ENCODE measurements around the gene VAMP4. TPM values are rescaled to one million over a fixed set of nuclear protein-coding genes. Genes with fewer than 3 reads are reported as not detected.
"Not testable (repeated sequence)": the region's sequence is repeated elsewhere in the genome, so short reads cannot be mapped to it uniquely, and the experiment has no call there.

VAMP4 gene
- total RNA-seq, 1 donor from 2014 or later = 3.6 TPM

DNA sequence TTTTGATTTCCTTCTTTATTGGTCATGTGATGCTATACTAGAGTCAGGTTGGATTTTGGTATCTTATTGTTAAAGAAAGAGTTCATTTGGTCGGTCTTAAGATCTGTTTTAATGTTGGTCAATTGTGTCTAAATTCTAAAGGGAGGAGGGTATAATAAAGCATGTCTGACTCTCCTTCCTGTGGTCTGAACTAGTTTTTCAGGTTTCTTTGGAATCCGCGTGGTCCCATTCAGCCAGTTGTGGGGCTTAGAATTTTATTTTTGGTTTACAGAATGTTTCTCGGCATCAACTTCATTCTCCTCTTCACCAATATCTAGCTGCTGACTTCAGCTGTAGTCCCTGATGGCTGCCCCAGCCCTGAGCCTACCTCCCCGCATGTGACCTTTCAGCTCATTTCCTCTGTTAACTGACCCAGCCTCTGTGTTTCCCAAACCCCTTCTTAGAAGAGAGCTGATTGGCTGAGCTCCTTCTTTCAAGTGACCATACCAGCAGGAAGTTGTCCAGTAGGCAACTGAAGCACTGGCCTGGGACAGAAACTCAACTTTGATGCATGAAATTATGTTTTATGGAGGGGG lies 80.7 kb downstream of the VAMP4 start:
- intact Hi-C loops (cut with DNase I) = no loop called here
- H3K27ac ChIP-seq = no peak overlapping the region

GRCh38 chr1:171656206-171656605 lies 85.7 kb downstream of the VAMP4 start:
- Histone ChIP-seq H3K4me1 (peaks cover 8 to 36% of the 10 kb centered on the region in 2 donors), H3K27ac (peak overlapping the region; percentile 87 to 96)
- H3K4me3 ChIP-seq; H3K27me3 ChIP-seq; H3K36me3 ChIP-seq; H3K9me3 ChIP-seq; intact Hi-C loops (cut with DNase I); DNase-seq (ENCODE audit: low spot score in 2 of 2): not testable (repeated sequence)

More for the DNA sequence above, 80.7 kb downstream of the VAMP4 start:
- no peaks in the 10 kb centered on the region for H3K36me3 ChIP-seq
- no peaks in the 10 kb centered on the region for H3K27me3 ChIP-seq
- H3K9me3 ChIP-seq = no peaks in the 10 kb centered on the region
- peaks cover 0 to 2% of the 10 kb centered on the region in 2 donors for H3K4me1 ChIP-seq
- no peak overlapping the region for H3K4me3 ChIP-seq
- DNase-seq (ENCODE audit: low spot score in 2 of 2) = no peak
- TF ChIP-seq CTCF (IDR thresholded peaks at IDR 0.05) = no peak

DNA sequence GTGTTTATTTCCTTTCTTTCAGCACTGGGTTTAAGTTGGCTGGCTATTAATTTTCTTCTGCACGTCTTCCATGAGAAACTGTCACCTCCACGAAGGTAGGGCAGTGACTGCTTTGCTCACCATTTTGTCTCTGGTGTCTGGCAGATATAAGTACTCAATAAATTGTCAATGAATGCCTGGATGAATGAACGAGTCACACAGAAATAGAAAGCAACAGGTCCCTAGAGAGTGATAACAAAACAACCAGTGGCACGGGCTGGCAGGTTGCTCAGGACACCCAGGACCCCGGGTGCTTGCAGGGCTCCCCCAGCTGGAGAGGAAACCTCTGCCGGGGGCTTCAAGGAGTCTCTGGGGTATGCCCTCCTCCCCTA lies 86.1 kb downstream of the VAMP4 start:
- H3K4me3 ChIP-seq = no peak overlapping the region
- no peaks in the 10 kb centered on the region for H3K9me3 ChIP-seq
- intact Hi-C loops (cut with DNase I) = loop anchor here (1.0 to 2.0 kb wide), 2 partner anchors 9 to 125 kb away; partner anchors contain the start of gene METTL13
- DNase-seq (ENCODE audit: low spot score in 2 of 2) = no peak
- H3K4me1 ChIP-seq = peaks cover 8 to 36% of the 10 kb centered on the region in 2 donors
- H3K27me3 ChIP-seq = no peaks in the 10 kb centered on the region
- no peaks in the 10 kb centered on the region for H3K36me3 ChIP-seq
- TF ChIP-seq CTCF (IDR thresholded peaks at IDR 0.05) = no peak
- H3K27ac ChIP-seq = peak overlapping the region; percentile 87 to 96

DNA sequence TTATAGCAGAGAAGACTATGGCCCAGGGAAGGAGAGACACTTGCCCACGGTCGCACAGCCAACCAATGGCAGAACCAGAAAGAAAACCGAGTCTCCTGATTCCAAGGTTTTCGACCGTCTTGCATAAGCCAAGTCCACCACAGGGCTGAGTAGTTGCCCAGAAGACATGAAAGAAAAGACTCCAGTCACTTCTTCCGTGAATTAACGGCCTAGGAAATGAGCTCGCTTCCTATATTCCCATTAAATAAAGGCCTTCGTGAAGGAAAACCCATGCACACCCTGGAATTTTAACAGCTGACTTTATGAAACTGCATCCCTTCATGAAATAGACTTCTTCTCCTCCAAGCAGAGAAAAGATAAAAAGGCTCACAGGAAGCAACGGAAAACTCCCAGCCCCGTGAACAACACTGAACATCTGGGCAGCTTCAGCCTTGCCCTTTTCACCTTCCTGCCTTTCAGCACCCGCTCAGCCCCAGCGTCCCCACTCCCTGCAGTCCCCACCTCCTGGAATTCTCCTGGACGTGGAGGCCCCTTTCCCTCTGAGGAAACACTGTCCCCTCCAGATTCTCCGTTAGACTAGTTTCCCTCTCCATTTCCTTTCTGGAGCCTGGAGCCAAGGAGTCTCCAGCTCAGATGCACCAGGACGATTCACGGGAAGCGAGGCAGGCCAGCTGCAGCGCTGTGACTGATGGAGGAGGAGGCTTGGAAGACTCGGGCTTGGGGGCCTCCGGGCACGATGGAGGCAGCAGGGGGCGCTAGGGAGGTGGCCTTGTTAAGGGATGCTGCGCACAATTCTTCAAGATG lies 86.7 kb downstream of the VAMP4 start:
- Histone ChIP-seq H3K4me1 (peaks cover 8 to 36% of the 10 kb centered on the region in 2 donors), H3K27ac (peak overlapping the region; percentile 87 to 96), H3K27me3 (no peaks in the 10 kb centered on the region), H3K4me3 (peak overlapping the region in 1 of 2 donors; percentile 32), H3K36me3 (no peaks in the 10 kb centered on the region), H3K9me3 (no peaks in the 10 kb centered on the region)
- intact Hi-C loops (cut with DNase I) = loop anchor here (1.0 to 5.0 kb wide), 3 partner anchors 9 to 187 kb away; partner anchors contain the start of genes DNM3 and METTL13
- peak in 2 of 3 experiments; percentile 45 to 47 for TF ChIP-seq CTCF (IDR thresholded peaks at IDR 0.05)
- DNase-seq (ENCODE audit: low spot score in 2 of 2) = peak in 1 of 2 donors; percentile 78

DNA sequence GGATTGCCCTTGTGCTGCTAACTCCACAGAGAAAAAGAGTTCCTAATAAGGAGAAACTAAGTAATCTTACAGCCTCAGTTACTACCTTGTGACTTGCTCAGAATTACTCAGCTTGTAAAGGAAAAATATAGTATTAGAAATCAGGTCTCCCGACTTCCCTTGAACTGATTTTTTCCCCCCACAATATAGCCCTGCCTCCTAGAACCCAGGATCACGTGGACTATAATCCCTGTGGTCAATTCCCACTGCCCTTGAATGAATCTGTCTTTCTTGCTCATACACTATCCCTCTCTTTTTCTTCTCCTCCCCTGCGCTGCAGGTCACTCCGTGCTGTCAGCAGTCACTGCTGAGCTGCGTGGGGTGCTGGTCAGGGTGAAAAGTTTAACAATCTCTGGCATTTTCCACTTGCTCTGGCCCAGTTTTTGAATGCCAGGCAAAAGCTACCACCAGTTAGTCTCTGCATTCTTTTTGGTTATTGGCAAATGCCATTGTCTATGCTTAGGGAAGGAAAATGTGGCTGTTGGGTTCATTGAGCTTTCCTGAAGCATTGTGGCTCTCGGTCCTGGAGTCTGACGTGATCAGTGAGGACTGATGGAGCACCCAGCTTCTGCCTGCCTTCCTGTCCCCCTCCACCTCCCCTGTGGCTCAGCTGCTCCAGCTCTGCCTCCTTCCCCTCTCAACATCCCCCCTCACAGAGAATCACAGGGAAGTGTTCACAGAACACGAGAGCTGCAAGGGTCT lies 87.5 kb downstream of the VAMP4 start:
- peaks cover 8 to 36% of the 10 kb centered on the region in 2 donors for H3K4me1 ChIP-seq
- DNase-seq (ENCODE audit: low spot score in 2 of 2) = peak in 1 of 2 donors; percentile 69

More for the DNA sequence above, 87.5 kb downstream of the VAMP4 start:
- Histone ChIP-seq H3K27me3 (no peaks in the 10 kb centered on the region), H3K36me3 (no peaks in the 10 kb centered on the region), H3K4me3 (peak overlapping the region in 1 of 2 donors; percentile 32), H3K9me3 (no peaks in the 10 kb centered on the region), H3K27ac (peak overlapping the region; percentile 87 to 96)
- no peak for TF ChIP-seq CTCF (IDR thresholded peaks at IDR 0.05)
- intact Hi-C loops (cut with DNase I) = loop anchor here (2.0 to 5.0 kb wide), 2 partner anchors 126 to 188 kb away; partner anchors contain the start of genes DNM3 and METTL13

Measured in ascending aorta (tissue), 2 donors.